HEK293T (cell line): ENCODE measurements around the gene TMPRSS9.
"Not testable (repeated sequence)": the region's sequence is repeated elsewhere in the genome, so short reads cannot be mapped to it uniquely, and the experiment has no call there.

Experiments
- CTCF ChIA-PET: fragments of 350-600 bp; formaldehyde crosslinking; extraction: SDS; loops from one replicate; lab custom pipeline; 2021; ENCODE audit warnings: antibody characterized with exemption, inconsistent platforms; lab: Yijun Ruan, JAX
- POLR2A ChIA-PET: fragments of 350-600 bp; formaldehyde crosslinking; extraction: SDS; loops from one replicate; lab custom pipeline; 2020; ENCODE audit warnings: antibody characterized with exemption, inconsistent platforms; lab: Yijun Ruan, JAX
- DNase-seq: peaks from one replicate; pipeline ENCODE4 v3.0.0; 2012; ENCODE audit warnings: mixed read lengths; ENCODE audit errors: extremely low spot score
- ARNT ChIP-seq: fragments of 450-650 bp; IDR thresholded peaks from 2 replicates; pipeline ENCODE4 v1.6.1; 2017; ENCODE audit warnings: mild to moderate bottlenecking
- BHLHE40 ChIP-seq: fragments of 450-650 bp; IDR thresholded peaks from 2 replicates; pipeline ENCODE4 v1.6.1; 2016; ENCODE audit warnings: mild to moderate bottlenecking, moderate library complexity, borderline replicate concordance
- CTBP1 ChIP-seq: fragments of 450-650 bp; IDR thresholded peaks from 2 replicates; pipeline ENCODE4 v1.6.1; 2016; ENCODE audit warnings: borderline replicate concordance
- ELF4 ChIP-seq: fragments of 450-650 bp; IDR thresholded peaks from 2 replicates; pipeline ENCODE4 v1.6.1; 2017; ENCODE audit warnings: antibody characterized with exemption
- FOXA1 ChIP-seq: fragments of 450-650 bp; IDR thresholded peaks from 2 replicates; pipeline ENCODE4 v1.6.1; 2016; ENCODE audit warnings: mild to moderate bottlenecking
- FOXK2 ChIP-seq: fragments of 450-650 bp; IDR thresholded peaks from 2 replicates; pipeline ENCODE4 v1.6.1; 2016; ENCODE audit warnings: mild to moderate bottlenecking
- FOXM1 ChIP-seq: fragments of 450-650 bp; IDR thresholded peaks from 2 replicates; pipeline ENCODE4 v1.6.1; 2017; ENCODE audit warnings: mild to moderate bottlenecking, borderline replicate concordance
- HDGF ChIP-seq: fragments of 450-650 bp; IDR thresholded peaks from 2 replicates; pipeline ENCODE4 v1.6.1; 2017; ENCODE audit warnings: antibody characterized with exemption, borderline replicate concordance
- L3MBTL2 ChIP-seq: fragments of 450-650 bp; conservative IDR thresholded peaks from 2 replicates; pipeline ENCODE4 v1.6.1; 2016; ENCODE audit warnings: mild to moderate bottlenecking
- LEF1 ChIP-seq: fragments of 450-650 bp; IDR thresholded peaks from 2 replicates; pipeline ENCODE4 v1.6.1; 2017; ENCODE audit warnings: mild to moderate bottlenecking, borderline replicate concordance
- NFRKB ChIP-seq: fragments of 450-650 bp; IDR thresholded peaks from 2 replicates; pipeline ENCODE4 v1.6.1; 2016; ENCODE audit warnings: mild to moderate bottlenecking, moderate library complexity
- SP1 ChIP-seq: fragments of 450-650 bp; IDR thresholded peaks from 2 replicates; pipeline ENCODE4 v1.6.1; 2017
- SUZ12 ChIP-seq: fragments of 450-650 bp; IDR thresholded peaks from 2 replicates; pipeline ENCODE4 v1.6.1; 2016; ENCODE audit warnings: mild to moderate bottlenecking
- TARDBP ChIP-seq: fragments of 450-650 bp; IDR thresholded peaks from 2 replicates; pipeline ENCODE4 v1.6.1; 2016
- ZNF384 ChIP-seq: fragments of 450-650 bp; IDR thresholded peaks from 2 replicates; pipeline ENCODE4 v1.6.1; 2016
- TF ChIP-seq, protein P1 (sequence below): fragments of 450-650 bp; IDR thresholded peaks from 2 replicates; pipeline ENCODE4 v1.6.1; 2016

TMPRSS9 gene

DNA sequence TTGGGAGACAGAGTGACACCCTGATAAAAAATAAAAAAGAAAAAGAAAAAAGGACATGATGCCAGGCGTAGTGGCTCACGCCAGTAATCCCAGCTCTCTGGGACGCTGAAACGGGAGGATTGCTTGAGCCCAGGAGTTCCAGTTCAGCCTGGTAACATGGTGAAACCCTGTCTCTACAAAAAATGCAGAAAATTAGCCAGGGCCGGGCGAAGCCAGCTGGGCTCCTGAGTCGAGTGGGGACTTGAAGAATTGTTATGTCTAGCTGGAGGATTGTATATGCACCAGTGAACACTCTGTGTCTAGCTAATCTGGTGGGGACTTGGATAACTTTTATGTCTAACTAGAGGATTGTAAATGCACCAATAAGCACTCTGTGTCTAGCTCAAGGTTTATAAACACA is 32.3 kb downstream of the TMPRSS9 start:
- CTCF ChIA-PET: interaction anchor here (1.4 kb wide), 1 partner anchor 118 kb away, joined by 4 read pairs; no protein-coding TSS in a partner anchor
- DNase-seq: no peak
- POLR2A ChIA-PET: interaction anchor here (1.4 kb wide), 1 partner anchor 119 kb away, joined by 4 read pairs; no protein-coding TSS in a partner anchor
- TF ChIP-seq NFRKB: no peak
- TF ChIP-seq LEF1: no peak
- no peak for TF ChIP-seq ZNF384
- TF ChIP-seq ELF4: no peak
- no peak for TF ChIP-seq L3MBTL2
- no peak for TF ChIP-seq HDGF
- TF ChIP-seq TARDBP: no peak
- TF ChIP-seq FOXK2: no peak
- TF ChIP-seq CTBP1: no peak
- no peak for TF ChIP-seq FOXA1
- TF ChIP-seq ARNT: no peak
- TF ChIP-seq SUZ12: no peak
- no peak for TF ChIP-seq SP1
- TF ChIP-seq, protein P1, sequence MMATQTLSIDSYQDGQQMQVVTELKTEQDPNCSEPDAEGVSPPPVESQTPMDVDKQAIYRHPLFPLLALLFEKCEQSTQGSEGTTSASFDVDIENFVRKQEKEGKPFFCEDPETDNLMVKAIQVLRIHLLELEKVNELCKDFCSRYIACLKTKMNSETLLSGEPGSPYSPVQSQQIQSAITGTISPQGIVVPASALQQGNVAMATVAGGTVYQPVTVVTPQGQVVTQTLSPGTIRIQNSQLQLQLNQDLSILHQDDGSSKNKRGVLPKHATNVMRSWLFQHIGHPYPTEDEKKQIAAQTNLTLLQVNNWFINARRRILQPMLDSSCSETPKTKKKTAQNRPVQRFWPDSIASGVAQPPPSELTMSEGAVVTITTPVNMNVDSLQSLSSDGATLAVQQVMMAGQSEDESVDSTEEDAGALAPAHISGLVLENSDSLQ: no peak
- no peak for TF ChIP-seq FOXM1
- TF ChIP-seq BHLHE40: no peak

- POLR2A ChIA-PET: interaction anchor here (1.4 kb wide), 1 partner anchor 119 kb away, joined by 4 read pairs; no protein-coding TSS in a partner anchor
- CTCF ChIA-PET: interaction anchor here (1.4 kb wide), 1 partner anchor 119 kb away, joined by 4 read pairs; no protein-coding TSS in a partner anchor
- DNase-seq: not testable (repeated sequence)
These were observed 32.8 kb downstream of the TMPRSS9 start for GRCh38 chr19:2392899-2393298.

DNA sequence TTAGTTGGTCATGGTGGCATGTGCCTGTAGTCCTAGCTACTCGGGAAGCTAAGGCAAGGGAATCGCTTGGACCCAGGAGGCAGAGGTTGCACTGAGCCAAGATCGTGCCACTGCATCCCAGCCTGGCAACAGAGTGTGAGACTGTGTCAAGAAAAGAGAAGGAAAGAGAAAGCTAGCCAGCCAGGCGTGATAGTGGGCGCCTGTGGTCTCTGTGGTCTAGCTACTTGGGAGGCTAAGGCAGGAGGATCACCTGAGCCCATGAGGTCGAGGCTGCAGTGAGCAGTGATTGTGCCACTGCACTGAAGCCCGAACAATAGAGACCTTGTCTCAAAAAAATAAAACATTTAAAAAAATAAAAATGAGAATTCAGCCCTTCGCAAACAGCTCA is 34.0 kb downstream of the TMPRSS9 start:
- CTCF ChIA-PET: interaction anchor here (0.6 kb wide), 1 partner anchor 10 kb away, joined by 3 read pairs; no protein-coding TSS in a partner anchor
- POLR2A ChIA-PET: no interaction called here
- TF ChIP-seq HDGF (no peak), LEF1 (no peak), NFRKB (no peak), CTBP1 (no peak), ARNT (no peak), FOXM1 (no peak), SUZ12 (no peak), ZNF384 (no peak), L3MBTL2 (no peak), TARDBP (no peak), BHLHE40 (no peak)
- TF ChIP-seq, protein P1: no peak
- no peak for DNase-seq

DNA sequence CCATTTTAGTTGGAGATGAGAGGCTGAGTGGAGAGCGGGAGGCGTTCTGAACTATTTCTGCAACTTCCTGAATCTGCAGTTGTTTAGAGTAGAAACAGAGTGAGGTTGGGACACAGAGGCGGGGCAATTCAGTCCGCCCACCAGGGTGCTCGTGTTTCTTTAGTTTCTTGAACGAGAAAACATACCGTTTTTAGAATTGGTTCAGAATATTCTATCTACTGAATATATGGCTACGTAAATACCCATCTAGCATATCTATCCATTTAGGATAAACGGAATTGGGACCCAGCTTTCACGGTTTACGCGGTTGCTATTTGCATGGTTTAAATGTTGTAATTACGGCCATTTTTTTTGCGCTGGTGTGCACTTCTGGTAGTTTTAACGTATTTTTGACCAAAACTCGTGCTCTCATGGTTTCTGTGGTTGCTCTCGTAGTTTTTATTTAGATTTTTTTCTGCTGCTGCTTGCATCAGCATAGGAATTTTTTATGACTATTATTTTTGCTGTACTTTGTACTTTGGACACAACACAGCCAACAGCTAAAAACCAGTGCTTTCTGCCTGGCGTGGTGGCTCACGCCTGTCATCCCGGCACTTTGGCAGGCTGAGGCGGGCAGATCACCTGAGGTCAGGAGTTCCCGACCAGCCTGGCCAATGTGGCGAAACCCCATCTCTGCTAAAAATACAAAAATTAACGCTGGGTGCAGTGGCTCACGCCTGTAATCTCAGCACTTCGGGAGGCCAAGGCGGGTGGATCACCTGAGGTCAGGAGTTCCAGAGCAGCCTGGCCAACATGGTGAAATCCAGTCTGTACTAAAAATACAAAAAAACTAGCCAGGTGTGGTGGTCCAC is 34.6 kb downstream of the TMPRSS9 start:
- CTCF ChIA-PET: no interaction called here
- POLR2A ChIA-PET: interaction anchor here (1.1 kb wide), 1 partner anchor 33 kb away, joined by 3 read pairs; no protein-coding TSS in a partner anchor
- no peak for TF ChIP-seq NFRKB
- TF ChIP-seq FOXA1: no peak
- TF ChIP-seq BHLHE40: no peak
- no peak for TF ChIP-seq ZNF384
- no peak for TF ChIP-seq TARDBP
- TF ChIP-seq ARNT: no peak
- DNase-seq: no peak

GRCh38 chr19:2395293-2395829 is 35.3 kb downstream of the TMPRSS9 start:
- 0 out of 2 replicates have a peak, but pooled peaks have one; percentile 62 for TF ChIP-seq HDGF
- POLR2A ChIA-PET: interaction anchor here (0.7 to 1.1 kb wide), 2 partner anchors 33 to 62 kb away, joined by 3 read pairs; partner anchors contain the start of gene LMNB2
- CTCF ChIA-PET, DNase-seq: not testable (repeated sequence)

DNA sequence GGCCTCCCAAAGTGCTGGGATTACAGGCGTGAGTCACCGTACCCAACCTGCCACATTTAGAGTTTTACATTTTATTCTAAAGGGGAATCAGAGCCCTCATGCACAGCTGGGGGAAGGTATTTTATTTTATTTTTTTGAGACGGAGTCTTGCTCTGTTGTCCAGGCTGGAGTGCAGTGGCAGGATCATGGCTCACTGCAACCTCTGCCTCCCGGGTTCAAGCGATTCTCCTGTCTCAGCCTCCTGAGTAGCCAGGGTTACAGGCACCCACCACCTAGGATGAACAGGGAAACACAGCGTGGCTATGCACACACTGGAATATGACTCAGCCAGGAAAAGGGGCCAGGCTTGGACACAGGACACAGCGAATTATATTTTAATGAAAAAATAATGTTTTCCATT is 37.1 kb downstream of the TMPRSS9 start:
- CTCF ChIA-PET: interaction anchor here (0.7 kb wide), 1 partner anchor 26 kb away, joined by 4 read pairs; no protein-coding TSS in a partner anchor
- POLR2A ChIA-PET: not testable (repeated sequence)

DNA sequence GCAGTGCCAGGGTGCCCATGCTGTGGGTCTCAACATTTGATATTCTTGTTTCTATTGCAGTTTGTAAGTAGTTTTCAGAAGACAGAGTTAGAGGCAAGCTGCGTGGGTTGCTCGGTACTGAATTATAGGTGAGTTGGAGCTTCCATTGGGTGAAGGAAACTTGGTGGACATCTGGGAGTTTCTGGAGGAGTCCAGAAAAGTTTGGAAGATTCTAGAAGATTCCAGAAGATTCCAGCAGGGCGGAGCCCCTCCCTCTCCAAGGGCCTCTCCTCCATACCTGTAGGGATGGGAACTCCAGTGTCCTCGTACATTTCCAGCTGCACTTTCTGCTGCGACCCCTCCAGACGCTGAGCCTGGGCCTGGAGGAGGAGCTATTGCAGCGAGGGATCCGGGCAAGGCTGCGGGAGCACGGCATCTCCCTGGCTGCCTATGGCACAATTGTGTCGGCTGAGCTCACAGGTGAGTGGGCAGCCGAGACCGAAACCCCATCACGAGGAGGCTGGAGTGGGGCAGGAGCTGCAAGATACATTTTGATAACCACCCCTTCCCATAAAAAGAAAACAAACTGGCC is 38.8 kb downstream of the TMPRSS9 start:
- no peak for TF ChIP-seq BHLHE40
- no peak for TF ChIP-seq TARDBP
- TF ChIP-seq FOXK2: no peak
- no peak for TF ChIP-seq FOXM1
- TF ChIP-seq L3MBTL2: no peak
- TF ChIP-seq FOXA1: no peak
- TF ChIP-seq ARNT: no peak
- DNase-seq: no peak
- ChIA-PET POLR2A (no interaction called here), CTCF (no interaction called here)

More for the DNA sequence above, 37.1 kb downstream of the TMPRSS9 start:
- DNase-seq: not testable (repeated sequence)
